Measurements from ENCODE around the gene EBF3. TPM values are rescaled to one million over a fixed set of nuclear protein-coding genes. Genes with fewer than 3 reads are reported as not detected.
A peak's percentile ranks its signal among the peaks of the same experiment; 100 is the strongest.

The EBF3 gene
- polyA plus RNA-seq (2013, experiment 1 of 2): 3.3 TPM
- polyA plus RNA-seq (2013, experiment 2 of 2): 3.1 TPM

DNA sequence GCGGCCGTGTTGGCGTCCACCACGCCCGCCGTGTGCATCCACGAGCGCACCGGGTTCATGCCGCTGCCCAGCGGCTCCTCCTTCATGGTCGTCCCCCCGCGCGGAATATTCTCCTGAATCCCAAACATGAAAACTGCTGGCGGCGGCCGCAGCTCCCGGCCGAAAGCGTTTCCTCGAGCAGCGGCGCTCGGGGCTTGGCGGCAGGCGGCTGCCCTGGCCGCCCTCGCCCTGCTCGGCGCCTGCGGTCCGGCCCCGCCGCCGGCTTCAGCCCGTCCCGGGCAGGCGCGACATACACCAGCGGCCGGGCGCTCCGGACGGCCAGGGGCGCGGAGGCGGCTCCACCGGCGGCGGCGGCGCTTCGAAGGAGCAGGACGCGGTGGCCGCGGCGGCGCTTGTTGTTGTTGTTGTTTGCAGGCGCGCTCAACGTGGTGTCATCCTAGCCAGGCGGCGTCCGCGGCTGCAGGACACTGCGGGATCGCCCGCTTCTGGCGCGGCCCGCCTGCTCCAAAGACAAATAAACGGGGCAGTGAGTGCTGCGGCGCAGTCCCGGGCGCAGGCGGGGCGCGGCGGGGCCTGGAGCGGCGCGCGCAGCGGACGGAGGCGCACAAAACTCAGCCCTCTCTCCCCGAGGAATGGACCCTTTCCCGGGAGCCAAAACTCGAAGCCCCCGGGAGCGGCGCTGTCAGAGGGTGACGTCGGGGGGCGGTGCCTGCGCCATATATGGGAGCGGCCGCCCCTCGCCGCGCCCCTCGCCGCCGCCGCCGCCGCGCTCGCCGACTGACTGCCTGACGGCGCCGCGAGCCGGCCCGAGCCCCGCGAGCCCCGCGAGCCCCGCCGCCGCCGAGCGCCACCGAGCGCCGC lies at the start of gene EBF3:
Gene EBF3 (minus strand): TSS at position 634 of the 861 bp plus-strand sequence. CDS start 506 bp downstream, at position 128.
- peaks cover 6 to 16% of the 10 kb centered on the region in 2 donors for H3K4me1 ChIP-seq (ENCODE audit: control insufficient read depth in 2 of 2, insufficient read depth in 1 of 2, low read depth in 1 of 2, low read length in 2 of 2)
- H3K23ac ChIP-seq (ENCODE audit: low read depth, low read length, poor library complexity): peak within 1 kb of the TSS; percentile 73
- H3K18ac ChIP-seq (ENCODE audit: low read length): peak within 1 kb of the TSS; percentile 89
- H2BK12ac ChIP-seq (ENCODE audit: low read length): peak within 1 kb of the TSS; percentile 22
- H3K4me2 ChIP-seq (ENCODE audit: insufficient read depth, low read length, poor library complexity, severe bottlenecking): peak within 1 kb of the TSS; percentile 93
- H2BK15ac ChIP-seq (ENCODE audit: low read length): peak within 1 kb of the TSS; percentile 89
- no peaks in the 10 kb centered on the region for H3K79me1 ChIP-seq (ENCODE audit: low read depth, low read length)
- peak within 1 kb of the TSS; percentile 44 to 80 for H3K4me3 ChIP-seq (ENCODE audit: low read length in 2 of 2)
- DNase-seq (ENCODE audit: low spot score): peak; percentile 91
- peak within 1 kb of the TSS; percentile 56 for H2AK5ac ChIP-seq (ENCODE audit: low read depth, low read length)
- H2BK120ac ChIP-seq (ENCODE audit: low read depth, low read length): no peak within 1 kb of the TSS
- peaks cover 53 to 95% (median 89%) of the 10 kb centered on the region in 3 experiments for H3K27me3 ChIP-seq (ENCODE audit: control insufficient read depth in 3 of 3, insufficient read depth in 3 of 3, low read depth in 1 of 3, low read length in 3 of 3)
- H3K27ac ChIP-seq (replicated peaks; ENCODE audit: low read length): no peak within 1 kb of the TSS
- no peak within 1 kb of the TSS for H3K4ac ChIP-seq (ENCODE audit: low read length)
- no peaks in the 10 kb centered on the region for H3K36me3 ChIP-seq (replicated peaks in 1 of 2; ENCODE audit: control insufficient read depth in 2 of 2, insufficient read depth in 2 of 2, low read length in 2 of 2)
- WGBS, 2 donors (ENCODE audit: extremely low coverage in 2 of 2, insufficient read length in 2 of 2, insufficient replicate concordance in 1 of 2): no CpG with 5 or more reads among the region's 131 CpGs
- peak within 1 kb of the TSS; percentile 98 for H2AFZ ChIP-seq (ENCODE audit: low read length)
- H4K91ac ChIP-seq (ENCODE audit: low read depth, low read length, poor library complexity): no peak within 1 kb of the TSS
- no peak within 1 kb of the TSS for H4K8ac ChIP-seq (ENCODE audit: low read depth, low read length)
- H3K9ac ChIP-seq (ENCODE audit: low read depth, low read length, poor library complexity): peak within 1 kb of the TSS; percentile 77
- H3K14ac ChIP-seq (ENCODE audit: low read length): no peak within 1 kb of the TSS
- H2BK5ac ChIP-seq (ENCODE audit: low read length): peak within 1 kb of the TSS; percentile 82
- no peaks in the 10 kb centered on the region for H3K9me3 ChIP-seq (replicated peaks in 1 of 2; ENCODE audit: control insufficient read depth in 2 of 2, insufficient read depth in 1 of 2, low read depth in 1 of 2, low read length in 2 of 2)

- no peak overlapping the region for H4K8ac ChIP-seq (ENCODE audit: low read depth, low read length)
- no peak overlapping the region for H2BK12ac ChIP-seq (ENCODE audit: low read length)
- H4K91ac ChIP-seq (ENCODE audit: low read depth, low read length, poor library complexity): no peak overlapping the region
- no peaks in the 10 kb centered on the region for H3K9me3 ChIP-seq (replicated peaks in 1 of 2; ENCODE audit: control insufficient read depth in 2 of 2, insufficient read depth in 1 of 2, low read depth in 1 of 2, low read length in 2 of 2)
- H3K14ac ChIP-seq (ENCODE audit: low read length): no peak overlapping the region
- H3K23ac ChIP-seq (ENCODE audit: low read depth, low read length, poor library complexity): no peak overlapping the region
- no peak overlapping the region for H2BK15ac ChIP-seq (ENCODE audit: low read length)
- WGBS, 2 donors (ENCODE audit: extremely low coverage in 2 of 2, insufficient read length in 2 of 2, insufficient replicate concordance in 1 of 2): no CpG with 5 or more reads among the region's 33 CpGs
- H3K79me1 ChIP-seq (ENCODE audit: low read depth, low read length): no peaks in the 10 kb centered on the region
- H3K4me2 ChIP-seq (ENCODE audit: insufficient read depth, low read length, poor library complexity, severe bottlenecking): no peak overlapping the region
- no peak overlapping the region for H2AK5ac ChIP-seq (ENCODE audit: low read depth, low read length)
- no peak overlapping the region for H2BK120ac ChIP-seq (ENCODE audit: low read depth, low read length)
- H3K4ac ChIP-seq (ENCODE audit: low read length): no peak overlapping the region
- DNase-seq (ENCODE audit: low spot score): no peak
- H3K27me3 ChIP-seq (ENCODE audit: control insufficient read depth in 3 of 3, insufficient read depth in 3 of 3, low read depth in 1 of 3, low read length in 3 of 3): no peaks in the 10 kb centered on the region
- no peaks in the 10 kb centered on the region for H3K36me3 ChIP-seq (replicated peaks in 1 of 2; ENCODE audit: control insufficient read depth in 2 of 2, insufficient read depth in 2 of 2, low read length in 2 of 2)
- peaks cover 0 to 3% of the 10 kb centered on the region in 2 donors for H3K4me1 ChIP-seq (ENCODE audit: control insufficient read depth in 2 of 2, insufficient read depth in 1 of 2, low read depth in 1 of 2, low read length in 2 of 2)
- H2AFZ ChIP-seq (ENCODE audit: low read length): no peak overlapping the region
- no peak overlapping the region for H3K27ac ChIP-seq (replicated peaks; ENCODE audit: low read length)
- no peak overlapping the region for H3K9ac ChIP-seq (ENCODE audit: low read depth, low read length, poor library complexity)
- no peak overlapping the region for H3K4me3 ChIP-seq (ENCODE audit: low read length in 2 of 2)
- no peak overlapping the region for H2BK5ac ChIP-seq (ENCODE audit: low read length)
- H3K18ac ChIP-seq (ENCODE audit: low read length): peak overlapping the region; percentile 53
Measured at GRCh38 chr10:130013335-130014262, 49.5 kb upstream of the EBF3 start.

GRCh38 chr10:130012129-130012528 lies 48.1 kb upstream of the EBF3 start:
- Histone ChIP-seq H2BK120ac (ENCODE audit: low read depth, low read length) (no peak overlapping the region), H2BK12ac (ENCODE audit: low read length) (no peak overlapping the region), H3K4me3 (ENCODE audit: low read length in 2 of 2) (no peak overlapping the region), H3K4me1 (ENCODE audit: control insufficient read depth in 2 of 2, insufficient read depth in 1 of 2, low read depth in 1 of 2, low read length in 2 of 2) (peaks cover 0 to 3% of the 10 kb centered on the region in 2 donors), H2AK5ac (ENCODE audit: low read depth, low read length) (peak overlapping the region; percentile 29), H3K18ac (ENCODE audit: low read length) (peak overlapping the region; percentile 53), H4K91ac (ENCODE audit: low read depth, low read length, poor library complexity) (no peak overlapping the region), H3K36me3 (replicated peaks in 1 of 2; ENCODE audit: control insufficient read depth in 2 of 2, insufficient read depth in 2 of 2, low read length in 2 of 2) (no peaks in the 10 kb centered on the region), H3K27me3 (ENCODE audit: control insufficient read depth in 3 of 3, insufficient read depth in 3 of 3, low read depth in 1 of 3, low read length in 3 of 3) (no peaks in the 10 kb centered on the region), H3K79me1 (ENCODE audit: low read depth, low read length) (no peaks in the 10 kb centered on the region), H2AFZ (ENCODE audit: low read length) (peak overlapping the region; percentile 18), H3K27ac (replicated peaks; ENCODE audit: low read length) (no peak overlapping the region), H3K9ac (ENCODE audit: low read depth, low read length, poor library complexity) (no peak overlapping the region), H2BK5ac (ENCODE audit: low read length) (no peak overlapping the region), H3K23ac (ENCODE audit: low read depth, low read length, poor library complexity) (no peak overlapping the region), H4K8ac (ENCODE audit: low read depth, low read length) (no peak overlapping the region), H3K4ac (ENCODE audit: low read length) (peak overlapping the region; percentile 43), H2BK15ac (ENCODE audit: low read length) (no peak overlapping the region), H3K4me2 (ENCODE audit: insufficient read depth, low read length, poor library complexity, severe bottlenecking) (no peak overlapping the region), H3K9me3 (replicated peaks in 1 of 2; ENCODE audit: control insufficient read depth in 2 of 2, insufficient read depth in 1 of 2, low read depth in 1 of 2, low read length in 2 of 2) (no peaks in the 10 kb centered on the region), H3K14ac (ENCODE audit: low read length) (no peak overlapping the region)
- no CpG with 5 or more reads among the region's 12 CpGs for WGBS, 2 donors (ENCODE audit: extremely low coverage in 2 of 2, insufficient read length in 2 of 2, insufficient replicate concordance in 1 of 2)
- DNase-seq (ENCODE audit: low spot score): no peak

Data from neuronal stem cell (in vitro differentiated cells).